Keratinocyte (primary cell): Measurements from ENCODE around the gene BCAS3. TPM values are rescaled to one million over a fixed set of nuclear protein-coding genes. Genes with fewer than 3 reads are reported as not detected.
A peak's percentile ranks its signal among the peaks of the same experiment; 100 is the strongest.

Experiments
- DNase-seq: peaks from one replicate; pipeline ENCODE4 v3.0.0-alpha.2; 2011; ENCODE audit warnings: low read depth, missing footprints, low spot score
- FAIRE-seq: peaks from 2 replicates; lab custom pipeline; 2011; peaks lifted over from hg19 to GRCh38; lab: Jason Lieb, UNC
- H2AFZ ChIP-seq: 2 replicates; pipeline ENCODE4 v1.6.0; 2012; ENCODE audit warnings: low read length, control low read depth, inconsistent platforms; ENCODE audit not compliant: control insufficient read depth
- H3K27ac ChIP-seq: 2 replicates; pipeline ENCODE4 v1.5.1; 2011; ENCODE audit warnings: low read length; ENCODE audit not compliant: control insufficient read depth, insufficient read depth
- H3K27me3 ChIP-seq: 3 replicates; pipeline ENCODE4 v1.6.0; 2011; ENCODE audit warnings: low read length; ENCODE audit not compliant: control insufficient read depth, insufficient read depth; ENCODE audit errors: extremely low read depth
- H3K36me3 ChIP-seq, 2 experiments: 2 replicates in 1 of 2; 3 replicates in 1 of 2; pipeline ENCODE4 v1.5.1; 2011; ENCODE audit warnings: low read length in 2 of 2, mild to moderate bottlenecking in 1 of 2; ENCODE audit not compliant: control insufficient read depth in 2 of 2, insufficient read depth in 2 of 2; ENCODE audit errors: extremely low read depth in 1 of 2
- H3K4me1 ChIP-seq: 3 replicates; pipeline ENCODE4 v1.5.1; 2011; ENCODE audit warnings: low read length; ENCODE audit not compliant: control insufficient read depth, insufficient read depth; ENCODE audit errors: extremely low read depth
- H3K4me2 ChIP-seq: 3 replicates; pipeline ENCODE4 v1.6.0; 2011; ENCODE audit warnings: low read depth, low read length; ENCODE audit not compliant: control insufficient read depth, insufficient read depth; ENCODE audit errors: extremely low read depth
- H3K4me3 ChIP-seq, 3 experiments: fragments of 200-600 bp in 1 of 3; sonication (generic) in 1 of 3; 2 replicates in 2 of 3; 3 replicates in 1 of 3; pipeline ENCODE4 v1.5.1; 2011 to 2016; ENCODE audit warnings: low read length in 3 of 3, mild to moderate bottlenecking in 3 of 3, control low read depth in 2 of 3, inconsistent platforms in 1 of 3, low read depth in 1 of 3, mixed read lengths in 1 of 3, mixed run types in 1 of 3, moderate library complexity in 1 of 3; ENCODE audit not compliant: control insufficient read depth in 2 of 3, insufficient read depth in 2 of 3; ENCODE audit errors: extremely low read depth in 1 of 3
- H3K79me2 ChIP-seq: 2 replicates; pipeline ENCODE4 v1.6.0; 2012; ENCODE audit warnings: low read length; ENCODE audit not compliant: control insufficient read depth, insufficient read depth
- H3K9ac ChIP-seq: 3 replicates; pipeline ENCODE4 v1.6.0; 2011; ENCODE audit warnings: low read length; ENCODE audit not compliant: control insufficient read depth, insufficient read depth; ENCODE audit errors: extremely low read depth
- H3K9me1 ChIP-seq: 3 replicates; pipeline ENCODE4 v1.6.0; 2011; ENCODE audit warnings: low read length; ENCODE audit not compliant: control insufficient read depth, insufficient read depth; ENCODE audit errors: extremely low read depth
- H3K9me3 ChIP-seq: 2 replicates; pipeline ENCODE4 v1.5.1; 2012; ENCODE audit warnings: low read depth, low read length; ENCODE audit not compliant: control insufficient read depth
- H4K20me1 ChIP-seq: 3 replicates; pipeline ENCODE4 v1.6.0; 2011; ENCODE audit warnings: low read length; ENCODE audit not compliant: control insufficient read depth, insufficient read depth; ENCODE audit errors: extremely low read depth
- CTCF ChIP-seq, 3 experiments: IDR thresholded peaks in 1 of 3; conservative IDR thresholded peaks in 1 of 3; optimal IDR thresholded peaks in 1 of 3; 2 replicates in 2 of 3; 3 replicates in 1 of 3; pipeline versions ENCODE3 to v1.5.1; 2011; ENCODE audit warnings: low read length in 3 of 3, mild to moderate bottlenecking in 3 of 3, moderate library complexity in 2 of 3, control low read depth in 1 of 3, inconsistent platforms in 1 of 3; ENCODE audit not compliant: insufficient read depth in 2 of 3; ENCODE audit errors: extremely low read depth in 1 of 3
- EZH2 ChIP-seq: IDR thresholded peaks from one replicate; pipeline ENCODE4 v1.6.1; 2012; ENCODE audit warnings: inconsistent platforms, mild to moderate bottlenecking, low read length, moderate library complexity
- dilution Hi-C: fragments of 300-500 bp; cut with MboI; formaldehyde crosslinking; loops from one replicate; pipeline ENCODE4 v1.7.0; 2020; ENCODE audit warnings: low sequenced_read_pairs; ENCODE audit not compliant: extremely low pct_ligation_motif_present
- polyA plus RNA-seq, 5 experiments: library from polyadenylated mRNA; depleted of rRNA in 3 of 5; stranded (reverse) in 3 of 5; stranded (forward) in 1 of 5; unstranded in 1 of 5; fragments of >200 nt; gene quantifications; 1 replicate in 1 of 5; 2 replicates in 3 of 5; 3 replicates in 1 of 5; pipeline versions ENCODE4 v1.2.1 to v1.2.3, GENCODE V29; 2011 to 2012; ENCODE audit warnings: missing spikeins in 2 of 5, low read depth in 1 of 5, low replicate concordance in 1 of 5

The BCAS3 gene
- polyA plus RNA-seq, 1 donor (not counting 4 experiments of a cell fraction or from before 2014, with no cell fraction given) = 11.8 TPM

GRCh38 chr17:60743799-60744198, 66.1 kb downstream of the BCAS3 start:
- no peaks in the 10 kb centered on the region for H3K9me3 ChIP-seq
- no peaks in the 10 kb centered on the region for H3K9me1 ChIP-seq
- H3K9ac ChIP-seq = no peak overlapping the region
- H3K4me1 ChIP-seq = peaks cover 11% of the 10 kb centered on the region
- peak; percentile 9 for DNase-seq
- peak; percentile 26 for FAIRE-seq
- no peak for TF ChIP-seq EZH2
- TF ChIP-seq CTCF (optimal IDR thresholded peaks at IDR 0.05 in 1 of 3, IDR thresholded peaks at IDR 0.05 in 1 of 3, conservative IDR thresholded peaks at IDR 0.05 in 1 of 3; ENCODE audit: extremely low read depth in 1 of 3, insufficient read depth in 2 of 3, low read length in 3 of 3) = no peak
- H3K36me3 ChIP-seq = no peaks in the 10 kb centered on the region
- H3K79me2 ChIP-seq = no peaks in the 10 kb centered on the region
- H3K4me2 ChIP-seq = peak overlapping the region; percentile 66
- H4K20me1 ChIP-seq = no peaks in the 10 kb centered on the region
- peak overlapping the region; percentile 56 for H3K27ac ChIP-seq
- dilution Hi-C loops = no loop called here
- no peaks in the 10 kb centered on the region for H3K27me3 ChIP-seq
- peak overlapping the region in 1 of 3 experiments; percentile 30 for H3K4me3 ChIP-seq
- H2AFZ ChIP-seq = peak overlapping the region; percentile 78

GRCh38 chr17:60744355-60744966, 66.8 kb downstream of the BCAS3 start:
- H3K36me3 ChIP-seq = no peaks in the 10 kb centered on the region
- no peaks in the 10 kb centered on the region for H3K27me3 ChIP-seq
- peak overlapping the region; percentile 66 for H3K4me2 ChIP-seq
- no peaks in the 10 kb centered on the region for H4K20me1 ChIP-seq
- TF ChIP-seq EZH2 (no peak), CTCF (optimal IDR thresholded peaks at IDR 0.05 in 1 of 3, IDR thresholded peaks at IDR 0.05 in 1 of 3, conservative IDR thresholded peaks at IDR 0.05 in 1 of 3; ENCODE audit: extremely low read depth in 1 of 3, insufficient read depth in 2 of 3, low read length in 3 of 3) (no peak)
- no peaks in the 10 kb centered on the region for H3K9me1 ChIP-seq
- H3K9ac ChIP-seq = no peak overlapping the region
- peak overlapping the region; percentile 78 for H2AFZ ChIP-seq
- no peak for DNase-seq
- no peaks in the 10 kb centered on the region for H3K79me2 ChIP-seq
- peak overlapping the region in 1 of 3 experiments; percentile 30 for H3K4me3 ChIP-seq
- dilution Hi-C loops = no loop called here
- FAIRE-seq = no peak
- H3K9me3 ChIP-seq = no peaks in the 10 kb centered on the region
- H3K4me1 ChIP-seq = peaks cover 11% of the 10 kb centered on the region
- peak overlapping the region; percentile 56 for H3K27ac ChIP-seq
